ENCODE results near the gene RPTOR.

The RPTOR gene

DNA sequence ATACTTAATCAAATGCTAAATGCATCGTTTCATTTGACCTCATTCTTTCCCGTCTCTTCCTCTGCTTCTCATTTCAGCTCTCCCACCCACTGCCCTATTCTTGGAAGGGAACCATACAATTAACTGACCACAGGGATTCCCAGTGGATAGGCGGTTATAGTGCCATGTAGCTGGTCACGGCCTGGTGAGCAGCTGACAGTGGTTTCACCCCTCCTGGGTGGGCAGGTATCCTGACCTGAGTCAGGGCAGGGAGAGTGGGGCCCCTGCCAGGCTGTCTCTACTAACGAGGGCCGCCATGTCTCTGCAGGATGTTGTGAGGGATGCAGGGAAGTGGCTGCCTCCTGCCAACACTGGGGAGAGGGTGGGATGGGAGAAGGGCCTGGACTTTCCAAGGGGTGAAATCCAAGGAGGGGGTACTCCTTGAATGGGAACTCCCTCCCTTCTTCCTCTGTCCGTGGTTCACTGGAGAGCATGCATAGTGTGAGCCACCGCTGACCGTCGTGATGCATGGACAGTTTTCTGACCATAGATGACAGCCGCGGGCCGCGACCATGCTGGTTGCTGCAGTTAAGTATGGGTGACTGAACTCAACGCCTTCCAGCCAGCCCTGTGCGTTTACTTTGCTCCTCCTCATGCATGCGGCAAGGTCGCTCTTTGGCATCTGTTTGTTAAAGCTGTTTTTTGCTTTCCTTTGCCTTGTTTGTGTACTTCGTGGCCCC, 95.9 kb downstream of the RPTOR start:
- Histone ChIP-seq H3K27me3 (ENCODE audit: insufficient read depth, low read length) (no peaks in the 10 kb centered on the region), H3K9me2 (ENCODE audit: low read depth, low read length) (no peaks in the 10 kb centered on the region), H3F3A (ENCODE audit: insufficient read depth, low read length) (no peaks in the 10 kb centered on the region), H3K36me3 (ENCODE audit: insufficient read depth, low read length) (peaks cover 14% of the 10 kb centered on the region; the same call in 1 of the 2 replicates), H3K79me2 (ENCODE audit: insufficient read depth, low read length) (no peaks in the 10 kb centered on the region), H3K9ac (ENCODE audit: low read length) (no peak overlapping the region), H4K20me1 (ENCODE audit: insufficient read depth, low read length) (no peaks in the 10 kb centered on the region), H3K4me3 (ENCODE audit: low read depth, low read length, poor library complexity, severe bottlenecking) (no peak overlapping the region), H3K4me2 (ENCODE audit: low read length) (no peak overlapping the region), H3K9me3 (ENCODE audit: low read length) (no peaks in the 10 kb centered on the region), H3K4me1 (ENCODE audit: insufficient read depth, low read length, severe bottlenecking) (peaks cover 36% of the 10 kb centered on the region), H2AFZ (ENCODE audit: low read length) (no peak overlapping the region), H3K27ac (ENCODE audit: low read depth, low read length, poor library complexity, severe bottlenecking) (no peak overlapping the region)
- TF ChIP-seq, protein P1, sequence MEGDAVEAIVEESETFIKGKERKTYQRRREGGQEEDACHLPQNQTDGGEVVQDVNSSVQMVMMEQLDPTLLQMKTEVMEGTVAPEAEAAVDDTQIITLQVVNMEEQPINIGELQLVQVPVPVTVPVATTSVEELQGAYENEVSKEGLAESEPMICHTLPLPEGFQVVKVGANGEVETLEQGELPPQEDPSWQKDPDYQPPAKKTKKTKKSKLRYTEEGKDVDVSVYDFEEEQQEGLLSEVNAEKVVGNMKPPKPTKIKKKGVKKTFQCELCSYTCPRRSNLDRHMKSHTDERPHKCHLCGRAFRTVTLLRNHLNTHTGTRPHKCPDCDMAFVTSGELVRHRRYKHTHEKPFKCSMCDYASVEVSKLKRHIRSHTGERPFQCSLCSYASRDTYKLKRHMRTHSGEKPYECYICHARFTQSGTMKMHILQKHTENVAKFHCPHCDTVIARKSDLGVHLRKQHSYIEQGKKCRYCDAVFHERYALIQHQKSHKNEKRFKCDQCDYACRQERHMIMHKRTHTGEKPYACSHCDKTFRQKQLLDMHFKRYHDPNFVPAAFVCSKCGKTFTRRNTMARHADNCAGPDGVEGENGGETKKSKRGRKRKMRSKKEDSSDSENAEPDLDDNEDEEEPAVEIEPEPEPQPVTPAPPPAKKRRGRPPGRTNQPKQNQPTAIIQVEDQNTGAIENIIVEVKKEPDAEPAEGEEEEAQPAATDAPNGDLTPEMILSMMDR (IDR thresholded peaks at IDR 0.05; ENCODE audit: low read length) = no peak
- no peak for TF ChIP-seq EZH2 (IDR thresholded peaks at IDR 0.05; ENCODE audit: borderline replicate concordance, low read length)

DNA sequence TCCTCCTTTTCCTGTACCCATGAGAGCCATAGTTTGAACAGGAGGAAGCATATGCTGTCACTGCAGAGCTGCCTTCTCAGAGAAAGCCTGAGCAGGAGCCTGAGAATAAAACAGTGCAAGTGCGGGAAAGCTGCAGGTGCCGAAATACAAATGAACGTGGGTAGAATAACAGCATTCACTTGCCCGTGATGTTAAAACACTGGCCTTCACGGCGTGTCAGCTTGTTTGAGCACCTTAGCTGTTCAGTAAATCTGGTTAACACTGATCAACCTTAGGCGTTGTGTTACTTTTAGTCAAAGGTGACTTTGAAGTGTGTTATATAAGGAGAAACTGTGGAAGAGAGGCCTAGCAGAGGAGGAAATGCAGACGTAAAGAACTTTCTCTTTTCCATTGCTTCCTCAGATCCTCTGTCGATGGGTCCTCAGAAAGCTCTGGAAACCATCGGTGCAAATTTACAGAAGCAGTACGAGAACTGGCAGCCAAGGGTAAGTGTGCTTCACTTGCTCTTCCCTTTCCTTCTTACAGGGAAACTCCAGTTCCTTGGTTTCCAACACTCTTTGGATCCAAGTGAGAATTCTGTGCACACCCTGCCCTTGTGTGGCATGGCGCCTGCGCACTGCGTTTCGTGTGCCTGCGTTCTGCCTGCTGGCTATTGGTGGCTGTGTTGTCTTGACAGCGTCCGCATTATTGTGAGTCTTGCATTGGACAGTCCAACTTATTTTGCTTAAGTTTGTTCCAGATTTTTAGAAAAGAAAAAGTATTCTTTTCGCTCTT, 98.9 kb downstream of the RPTOR start:
- H4K20me1 ChIP-seq (ENCODE audit: insufficient read depth, low read length) = no peaks in the 10 kb centered on the region
- peaks cover 6% of the 10 kb centered on the region for H3K79me2 ChIP-seq (ENCODE audit: insufficient read depth, low read length)
- H3K4me1 ChIP-seq (ENCODE audit: insufficient read depth, low read length, severe bottlenecking) = peaks cover 15% of the 10 kb centered on the region
- no peak overlapping the region for H2AFZ ChIP-seq (ENCODE audit: low read length)
- peaks cover 14% of the 10 kb centered on the region; the same call in 1 of the 2 replicates for H3K36me3 ChIP-seq (ENCODE audit: insufficient read depth, low read length)
- H3K9me2 ChIP-seq (ENCODE audit: low read depth, low read length) = no peaks in the 10 kb centered on the region
- TF ChIP-seq EZH2 (IDR thresholded peaks at IDR 0.05; ENCODE audit: borderline replicate concordance, low read length) = no peak
- TF ChIP-seq, protein P1 (IDR thresholded peaks at IDR 0.05; ENCODE audit: low read length) = no peak
- H3K9me3 ChIP-seq (ENCODE audit: low read length) = no peaks in the 10 kb centered on the region
- H3K9ac ChIP-seq (ENCODE audit: low read length) = no peak overlapping the region
- no peak overlapping the region for H3K4me3 ChIP-seq (ENCODE audit: low read depth, low read length, poor library complexity, severe bottlenecking)
- H3K4me2 ChIP-seq (ENCODE audit: low read length) = no peak overlapping the region
- no peaks in the 10 kb centered on the region for H3F3A ChIP-seq (ENCODE audit: insufficient read depth, low read length)
- H3K27ac ChIP-seq (ENCODE audit: low read depth, low read length, poor library complexity, severe bottlenecking) = no peak overlapping the region
- H3K27me3 ChIP-seq (ENCODE audit: insufficient read depth, low read length) = no peaks in the 10 kb centered on the region

DNA sequence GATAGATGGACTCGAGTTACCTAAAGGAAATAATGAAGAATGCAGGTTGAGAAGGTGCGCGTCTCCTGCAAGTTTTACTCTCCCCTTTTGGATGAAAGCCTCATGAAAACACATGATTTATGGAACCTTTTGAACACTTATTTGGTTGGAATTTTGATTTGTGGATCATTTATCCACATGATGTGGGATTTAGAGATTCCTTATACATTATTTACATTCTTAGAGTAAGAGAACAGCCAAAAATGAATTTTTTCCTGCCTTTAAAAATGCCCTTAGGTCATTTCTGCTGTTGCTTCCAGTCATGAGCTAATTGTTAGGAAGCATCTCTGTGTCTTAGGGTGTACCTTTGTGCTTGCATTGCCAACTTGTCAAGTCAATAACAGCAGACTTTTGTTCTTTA, 99.9 kb downstream of the RPTOR start:
- no peak overlapping the region for H3K4me2 ChIP-seq (ENCODE audit: low read length)
- H3K9me3 ChIP-seq (ENCODE audit: low read length) = no peaks in the 10 kb centered on the region
- no peaks in the 10 kb centered on the region for H4K20me1 ChIP-seq (ENCODE audit: insufficient read depth, low read length)
- H3F3A ChIP-seq (ENCODE audit: insufficient read depth, low read length) = no peaks in the 10 kb centered on the region
- peaks cover 14% of the 10 kb centered on the region; the same call in 1 of the 2 replicates for H3K36me3 ChIP-seq (ENCODE audit: insufficient read depth, low read length)
- peaks cover 14% of the 10 kb centered on the region for H3K4me1 ChIP-seq (ENCODE audit: insufficient read depth, low read length, severe bottlenecking)
- no peaks in the 10 kb centered on the region for H3K27me3 ChIP-seq (ENCODE audit: insufficient read depth, low read length)
- H3K27ac ChIP-seq (ENCODE audit: low read depth, low read length, poor library complexity, severe bottlenecking) = no peak overlapping the region
- no peak for TF ChIP-seq EZH2 (IDR thresholded peaks at IDR 0.05; ENCODE audit: borderline replicate concordance, low read length)
- TF ChIP-seq, protein P1 (IDR thresholded peaks at IDR 0.05; ENCODE audit: low read length) = no peak
- no peak overlapping the region for H2AFZ ChIP-seq (ENCODE audit: low read length)
- H3K9ac ChIP-seq (ENCODE audit: low read length) = no peak overlapping the region
- H3K79me2 ChIP-seq (ENCODE audit: insufficient read depth, low read length) = peaks cover 6% of the 10 kb centered on the region
- no peak overlapping the region for H3K4me3 ChIP-seq (ENCODE audit: low read depth, low read length, poor library complexity, severe bottlenecking)
- no peaks in the 10 kb centered on the region for H3K9me2 ChIP-seq (ENCODE audit: low read depth, low read length)

Measured in OCI-LY1 (cell line).